ENCODE results near the gene ANTXRL.

ANTXRL gene

GRCh38 chr10:46305986-46306385 is 19.2 kb downstream of the ANTXRL start:
- no peak overlapping the region for H3K27ac ChIP-seq
- no peak for TF ChIP-seq CTCF (conservative IDR thresholded peaks at IDR 0.05)

GRCh38 chr10:46306516-46307184 is 19.9 kb downstream of the ANTXRL start:
- no peak overlapping the region for H3K27ac ChIP-seq
- no peak for TF ChIP-seq CTCF (conservative IDR thresholded peaks at IDR 0.05)

GRCh38 chr10:46307281-46308112 is 20.7 kb downstream of the ANTXRL start:
- TF ChIP-seq CTCF (conservative IDR thresholded peaks at IDR 0.05), result no peak

GRCh38 chr10:46308113-46308415 is 21.3 kb downstream of the ANTXRL start:
- no peak for TF ChIP-seq CTCF (conservative IDR thresholded peaks at IDR 0.05)
- H3K27ac ChIP-seq, result no peak overlapping the region

More at GRCh38 chr10:46307281-46308112, 20.7 kb downstream of the ANTXRL start:
- H3K27ac ChIP-seq, result no peak overlapping the region

- no peak overlapping the region for H3K27ac ChIP-seq
- no peak for TF ChIP-seq CTCF (conservative IDR thresholded peaks at IDR 0.05)
Measured at GRCh38 chr10:46308666-46309450, 22.1 kb downstream of the ANTXRL start.

- no peak for TF ChIP-seq CTCF (conservative IDR thresholded peaks at IDR 0.05)
Measured at GRCh38 chr10:46309511-46310142, 22.8 kb downstream of the ANTXRL start.

GRCh38 chr10:46310143-46310514 is 23.3 kb downstream of the ANTXRL start:
- no peak overlapping the region for H3K27ac ChIP-seq
- no peak for TF ChIP-seq CTCF (conservative IDR thresholded peaks at IDR 0.05)

More at GRCh38 chr10:46309511-46310142, 22.8 kb downstream of the ANTXRL start:
- H3K27ac ChIP-seq, result no peak overlapping the region

Data from VCaP (cell line).